Stimulated activated CD8-positive, alpha-beta memory T cell treated with anti-CD3 and anti-CD28 coated beads, Interleukin-12 subunit alpha, Interleukin-12 subunit beta, amount 100 ng/mL, for 4 hours (primary cell): ENCODE results near the gene UAP1.
"Not testable (repeated sequence)": the region's sequence is repeated elsewhere in the genome, so short reads cannot be mapped to it uniquely, and the experiment has no call there.

Source experiments
- DNase-seq: peaks from one replicate; pipeline ENCODE4 v3.0.0-alpha.2; 2020; ENCODE audit warnings: low read depth

UAP1 gene

DNA sequence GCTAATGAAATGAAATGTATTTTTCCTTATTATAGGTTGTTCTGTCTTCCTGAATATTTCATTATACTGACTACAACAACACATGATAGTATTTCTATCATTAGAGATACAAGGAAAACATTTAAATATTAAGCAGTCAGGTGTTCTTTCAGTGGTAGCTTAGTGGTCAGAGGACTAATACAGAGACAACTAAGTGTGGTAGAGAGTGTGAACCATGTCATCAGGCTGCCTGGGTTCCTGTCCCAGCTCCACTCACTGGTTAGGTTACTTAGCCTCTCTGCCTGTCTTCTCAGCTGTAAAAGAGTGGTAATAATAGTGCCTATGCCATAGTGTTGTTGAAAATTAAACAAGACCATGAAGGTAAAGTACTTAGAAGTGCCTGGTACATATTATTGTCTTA lies 3.9 kb downstream of the UAP1 start:
- DNase-seq, result no peak

DNA sequence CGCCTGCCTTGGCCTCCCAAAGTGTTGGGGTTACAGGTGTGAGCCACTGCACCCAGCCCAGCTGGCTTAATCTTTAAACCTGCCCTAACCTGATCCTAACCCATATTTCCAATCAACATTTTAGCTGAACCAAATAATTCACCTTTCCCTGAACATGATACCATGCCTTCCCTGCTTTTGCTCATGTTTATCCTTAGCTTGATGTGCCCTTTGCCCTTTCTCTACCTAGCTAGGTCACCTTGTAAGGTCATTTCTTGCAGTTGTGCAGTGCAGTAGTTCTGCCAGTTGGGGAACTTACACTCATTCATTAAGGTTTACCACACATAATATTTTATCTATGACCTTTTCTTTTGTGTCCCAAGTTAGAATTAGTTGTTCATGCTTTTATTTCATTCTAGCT lies 5.3 kb downstream of the UAP1 start:
- no peak for DNase-seq

DNA sequence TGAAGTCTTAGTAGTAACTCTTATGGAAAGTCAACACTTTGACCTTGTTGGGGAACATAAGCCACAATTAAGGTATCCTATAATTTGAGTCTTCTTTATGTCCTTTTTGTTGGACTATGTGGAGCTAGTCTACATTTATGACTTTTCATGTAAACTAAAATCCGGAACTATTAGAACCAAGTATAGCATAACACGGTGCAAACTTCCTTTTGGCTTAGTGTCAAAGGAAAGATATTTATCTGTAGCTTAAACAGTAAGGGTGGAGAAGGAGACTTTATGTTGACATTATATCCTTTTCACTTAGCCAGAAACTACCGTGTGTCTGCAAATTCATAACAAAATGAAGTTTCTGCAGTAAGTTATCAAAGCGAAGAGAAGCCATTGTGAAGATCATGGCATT lies 7.3 kb downstream of the UAP1 start:
- DNase-seq, result no peak

- DNase-seq, result no peak
These were observed 9.2 kb downstream of the UAP1 start for GRCh38 chr1:162570718-162571117.

GRCh38 chr1:162571121-162571520 lies 9.6 kb downstream of the UAP1 start:
- not testable (repeated sequence) for DNase-seq

- no peak for DNase-seq
These were observed 10.2 kb downstream of the UAP1 start for GRCh38 chr1:162571696-162572095.

DNA sequence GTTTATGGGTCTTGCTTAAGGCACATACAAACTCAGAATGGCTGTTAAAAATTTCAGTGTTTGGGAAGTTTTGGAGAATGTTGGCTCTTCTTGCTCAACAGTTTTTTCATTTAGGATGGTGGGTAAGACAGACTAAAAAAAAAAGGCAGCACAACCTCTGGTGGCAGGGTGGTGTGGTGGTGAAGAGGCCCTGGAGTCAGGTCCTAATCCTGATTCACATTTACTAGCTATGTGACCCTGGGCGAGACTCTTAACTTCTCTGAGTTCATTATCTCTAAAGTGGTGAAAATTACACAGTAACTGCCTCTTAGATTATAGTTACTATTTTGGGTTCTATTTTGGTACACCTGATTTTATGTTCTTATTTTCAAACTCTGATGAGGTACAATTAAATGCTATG lies 11.6 kb downstream of the UAP1 start:
- no peak for DNase-seq

- no peak for DNase-seq
These were observed 16.7 kb downstream of the UAP1 start for GRCh38 chr1:162578071-162578700.

- no peak for DNase-seq
These were observed 17.4 kb downstream of the UAP1 start for GRCh38 chr1:162578936-162579335.

DNA sequence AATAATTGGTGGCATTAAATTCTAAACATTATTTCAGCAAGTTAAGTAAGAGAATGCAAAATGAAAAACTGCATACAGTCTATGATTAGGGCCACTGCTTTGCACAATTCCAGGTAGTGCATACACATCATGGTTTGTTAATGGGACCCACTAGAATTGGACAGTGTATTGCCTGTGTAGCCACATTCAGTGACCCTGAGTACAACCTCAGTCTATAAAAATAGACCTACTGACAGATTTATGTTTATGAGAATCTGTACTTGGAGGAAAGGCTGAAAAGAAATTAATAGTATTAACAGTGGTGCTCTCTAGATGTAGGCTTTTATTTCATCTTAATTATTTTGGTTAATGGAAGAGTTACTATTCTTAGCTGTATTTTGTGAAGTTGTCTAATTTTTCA lies 18.8 kb downstream of the UAP1 start:
- DNase-seq, result no peak

DNA sequence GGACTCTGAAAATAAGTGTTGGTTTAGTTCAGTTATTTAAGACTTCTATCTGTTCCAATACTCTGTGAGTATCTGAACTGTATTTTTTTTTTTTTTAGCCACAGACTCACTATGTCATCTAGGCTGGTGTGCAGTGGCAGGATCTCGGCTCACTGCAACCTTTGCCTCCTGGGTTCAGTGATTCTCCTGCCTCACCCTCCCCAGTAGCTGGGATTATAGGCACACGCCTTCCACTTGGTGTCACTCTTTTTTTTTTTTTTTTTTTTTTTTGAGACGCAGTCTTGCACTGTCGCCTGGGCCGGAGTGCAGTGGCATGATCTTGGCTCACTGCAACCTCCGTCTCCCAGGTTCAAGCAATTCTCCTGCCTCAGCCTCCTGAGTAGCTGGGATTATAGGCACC lies 21.4 kb downstream of the UAP1 start:
- not testable (repeated sequence) for DNase-seq

- not testable (repeated sequence) for DNase-seq
These were observed 23.6 kb downstream of the UAP1 start for GRCh38 chr1:162585101-162585500.

DNA sequence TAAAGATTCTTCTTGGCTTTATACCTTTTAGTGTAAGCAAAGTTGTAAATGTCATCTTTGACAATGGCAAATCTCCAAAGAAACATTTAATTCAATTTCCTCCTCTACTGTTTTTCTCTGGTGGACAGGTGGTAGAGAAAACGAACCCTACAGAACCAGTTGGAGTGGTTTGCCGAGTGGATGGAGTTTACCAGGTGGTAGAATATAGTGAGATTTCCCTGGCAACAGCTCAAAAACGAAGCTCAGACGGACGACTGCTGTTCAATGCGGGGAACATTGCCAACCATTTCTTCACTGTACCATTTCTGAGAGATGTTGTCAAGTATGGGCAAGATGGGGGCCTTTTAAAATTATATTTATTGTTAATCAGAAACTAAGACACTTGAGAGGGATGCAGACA lies 25.8 kb downstream of the UAP1 start:
- DNase-seq, result no peak

- DNase-seq, result no peak
These were observed 26.3 kb downstream of the UAP1 start for GRCh38 chr1:162587761-162588260.

DNA sequence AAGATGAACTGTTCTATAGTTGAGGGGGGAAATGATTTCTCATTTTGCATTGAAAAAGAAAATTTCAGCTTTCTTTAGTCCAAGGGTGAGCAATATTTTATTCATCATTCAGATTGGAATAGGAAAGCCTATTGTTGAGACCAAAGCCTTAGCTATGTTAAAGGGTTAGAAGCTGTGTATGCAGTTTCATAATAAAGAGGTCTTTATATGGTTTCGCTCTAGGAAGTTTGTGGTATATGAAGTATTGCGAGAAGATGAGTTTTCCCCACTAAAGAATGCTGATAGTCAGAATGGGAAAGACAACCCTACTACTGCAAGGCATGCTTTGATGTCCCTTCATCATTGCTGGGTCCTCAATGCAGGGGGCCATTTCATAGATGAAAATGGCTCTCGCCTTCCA lies 28.6 kb downstream of the UAP1 start:
- no peak for DNase-seq

- no peak for DNase-seq
These were observed 29.2 kb downstream of the UAP1 start for GRCh38 chr1:162590686-162591085.

GRCh38 chr1:162596514-162597170 lies 35.1 kb downstream of the UAP1 start:
- no peak for DNase-seq

- DNase-seq, result no peak
These were observed 37.9 kb downstream of the UAP1 start for GRCh38 chr1:162599451-162599850.

DNA sequence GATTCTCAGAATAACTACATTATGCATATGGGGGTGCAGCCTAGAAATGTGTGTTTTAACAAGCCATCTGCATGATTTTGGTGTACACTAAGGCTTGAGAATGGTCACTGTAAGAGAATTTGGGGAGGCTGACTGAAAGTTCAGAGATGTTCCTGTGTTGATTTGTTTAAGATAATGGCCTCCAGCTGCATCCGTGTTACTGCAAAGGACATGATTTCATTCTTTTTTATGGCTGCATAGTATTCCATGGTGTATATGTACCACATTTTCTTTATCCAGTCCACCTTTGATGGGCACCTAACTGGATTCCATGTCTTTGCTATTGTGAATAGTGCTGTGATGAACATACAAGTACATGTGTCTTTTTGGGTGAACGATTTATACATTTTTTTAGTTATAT lies 41.6 kb downstream of the UAP1 start:
- DNase-seq, result not testable (repeated sequence)

DNA sequence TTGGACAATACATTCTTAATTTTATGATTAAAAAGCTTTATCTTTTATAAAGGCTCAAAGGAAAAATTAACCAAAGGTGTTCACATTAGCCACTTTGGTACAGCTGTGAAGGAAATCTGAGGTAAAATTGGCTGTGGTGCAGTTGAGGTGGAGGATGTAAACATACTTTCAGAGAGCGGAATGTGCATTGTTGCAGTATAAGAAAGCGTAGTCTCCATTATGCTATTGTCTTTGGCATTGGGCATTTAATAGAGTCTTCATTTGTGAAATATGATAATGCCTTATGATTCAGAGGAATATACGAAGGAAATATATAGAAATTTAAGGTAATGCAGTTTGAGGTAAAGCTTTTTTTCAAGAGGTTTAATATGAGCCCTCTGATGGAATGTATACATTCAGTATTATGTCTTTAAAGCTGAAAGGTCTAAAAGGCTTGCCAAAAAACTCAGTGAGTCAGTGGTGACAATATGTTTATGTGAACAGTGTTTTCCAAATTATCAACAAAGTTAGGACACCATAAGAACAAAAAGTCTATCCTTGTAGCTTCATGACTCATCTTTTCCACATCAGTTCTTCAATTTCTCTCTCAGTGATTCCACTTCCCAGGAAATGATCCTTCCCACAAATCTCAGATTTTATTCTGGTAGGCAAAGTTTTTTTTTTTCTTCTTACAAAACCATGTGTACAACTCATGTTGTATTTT lies 43.9 kb downstream of the UAP1 start:
- DNase-seq, result no peak

DNA sequence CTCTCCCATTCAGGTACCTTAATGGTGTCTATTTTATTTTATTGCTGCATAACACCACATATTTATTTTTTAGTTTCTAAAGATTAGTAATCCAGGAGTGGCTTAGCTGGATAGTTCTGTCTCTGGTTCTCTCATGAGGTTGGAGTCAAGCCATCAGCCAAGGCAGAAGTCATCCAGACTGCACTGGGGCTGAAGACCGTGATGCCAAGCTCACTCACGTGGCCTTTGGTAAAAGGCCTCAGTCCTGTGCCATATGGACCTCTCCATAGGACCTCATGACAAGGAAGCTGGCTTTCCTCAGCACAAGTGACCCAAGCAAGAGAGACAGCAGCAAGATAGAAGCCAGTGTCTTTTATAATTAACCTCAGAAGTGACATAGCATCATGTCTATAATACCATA lies 47.8 kb downstream of the UAP1 start:
- DNase-seq, result no peak

DNA sequence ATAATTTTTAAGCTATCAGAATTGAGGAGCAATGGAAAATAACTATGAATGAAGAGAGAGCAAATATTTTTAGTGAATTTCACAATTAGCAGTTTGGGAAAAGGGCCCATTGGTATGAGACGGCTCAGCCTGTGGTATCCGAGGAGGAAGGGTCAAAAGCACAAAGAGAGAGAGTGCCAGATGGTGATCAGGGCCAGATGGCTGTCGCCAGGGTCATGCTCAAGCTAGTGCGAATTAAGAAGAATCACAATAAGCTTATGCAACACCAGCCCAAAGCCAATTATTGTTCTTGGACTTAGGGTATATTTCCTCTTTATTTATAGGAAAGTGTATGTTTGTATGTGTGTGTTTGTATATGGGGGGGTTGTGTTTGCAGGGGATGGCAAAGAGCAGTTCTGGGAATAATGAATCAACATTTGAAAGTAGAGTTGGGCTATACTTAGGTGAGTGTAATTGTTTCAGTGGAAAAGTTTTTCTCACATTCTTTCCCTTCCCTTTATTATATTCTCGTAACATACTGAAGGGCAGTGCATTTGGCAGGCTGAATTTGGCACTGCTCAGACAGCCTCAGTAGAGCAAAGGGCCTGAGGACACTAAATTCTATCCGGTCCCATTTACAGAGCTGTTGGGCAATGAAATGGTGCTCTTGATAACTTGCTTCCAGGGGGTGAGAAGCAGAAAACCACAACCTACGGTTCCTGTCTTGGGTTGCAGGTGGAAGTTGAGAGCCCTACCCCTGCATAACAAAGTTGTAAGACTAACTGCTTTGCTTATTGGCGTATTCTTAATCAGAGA lies 51.3 kb downstream of the UAP1 start:
- no peak for DNase-seq

DNA sequence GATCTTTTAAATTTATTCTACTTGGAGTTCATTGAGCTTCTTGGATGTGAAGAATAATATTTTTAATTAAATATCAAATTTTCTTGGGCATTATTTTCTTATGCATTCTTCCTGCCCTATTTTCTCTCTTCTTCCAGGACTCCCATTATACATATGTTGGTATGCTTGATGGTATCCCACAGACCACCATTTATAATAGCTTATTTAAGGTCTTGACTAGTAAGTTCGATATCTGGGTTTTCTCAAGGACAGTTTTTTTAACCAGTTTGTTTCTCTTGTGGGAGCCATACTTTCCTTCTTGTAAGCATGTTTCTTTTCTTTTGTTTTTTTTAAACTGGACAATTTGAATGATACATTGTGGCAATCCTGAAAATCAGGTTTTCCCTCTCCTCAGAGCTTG lies 55.3 kb downstream of the UAP1 start:
- no peak for DNase-seq
